Uterus (tissue), 2 donors: ENCODE measurements around the gene COMMD10.

Experiments used
- POLR2A ChIP-seq, 2 donors: fragments of 450-650 bp; IDR thresholded peaks; one replicate each; pipeline ENCODE4 v1.6.1; 2016; ENCODE audit warnings: antibody characterized with exemption in 2 of 2, mild to moderate bottlenecking in 1 of 2, moderate library complexity in 1 of 2
- TF ChIP-seq, protein P1 (sequence below), 4 experiments: fragments of 200-600 bp in 2 of 4; fragments of 450-650 bp in 2 of 4; sonication (generic) in 2 of 4; IDR thresholded peaks; one replicate each; pipeline ENCODE4 v1.5.1; 2016 to 2019; ENCODE audit warnings: antibody characterized with exemption in 4 of 4, mild to moderate bottlenecking in 2 of 4, moderate library complexity in 1 of 4

DNA sequence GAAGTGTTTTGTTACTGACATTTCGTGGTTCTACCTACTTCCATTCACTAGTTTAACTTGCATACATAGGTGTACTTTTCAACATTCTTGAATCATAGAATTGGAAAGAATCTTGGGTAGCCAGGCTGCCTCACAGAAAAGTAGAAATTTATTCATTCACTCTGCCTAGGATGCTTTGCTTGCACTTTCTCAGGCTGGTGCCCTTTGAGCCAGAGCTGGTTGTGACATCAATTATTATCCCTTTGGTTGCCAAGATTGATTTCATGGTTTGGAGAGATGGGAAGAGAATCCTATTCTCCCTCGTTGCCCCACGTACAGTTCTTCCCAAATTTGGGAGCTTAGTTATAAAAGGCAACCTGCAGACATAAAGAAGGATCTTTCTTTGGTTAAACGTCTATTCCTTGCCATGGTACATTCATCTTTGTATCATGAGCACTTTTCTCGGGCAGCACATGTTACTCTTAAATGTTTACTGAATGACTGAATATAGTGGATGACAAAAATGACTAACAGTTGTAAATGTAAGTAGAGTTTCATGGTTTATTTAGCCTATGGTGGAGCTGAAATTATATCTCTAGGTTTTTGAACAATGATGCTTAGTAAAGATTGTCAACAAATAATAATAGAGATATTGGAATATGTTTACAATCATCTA is 195.5 kb downstream of the COMMD10 start:
- TF ChIP-seq, protein P1, sequence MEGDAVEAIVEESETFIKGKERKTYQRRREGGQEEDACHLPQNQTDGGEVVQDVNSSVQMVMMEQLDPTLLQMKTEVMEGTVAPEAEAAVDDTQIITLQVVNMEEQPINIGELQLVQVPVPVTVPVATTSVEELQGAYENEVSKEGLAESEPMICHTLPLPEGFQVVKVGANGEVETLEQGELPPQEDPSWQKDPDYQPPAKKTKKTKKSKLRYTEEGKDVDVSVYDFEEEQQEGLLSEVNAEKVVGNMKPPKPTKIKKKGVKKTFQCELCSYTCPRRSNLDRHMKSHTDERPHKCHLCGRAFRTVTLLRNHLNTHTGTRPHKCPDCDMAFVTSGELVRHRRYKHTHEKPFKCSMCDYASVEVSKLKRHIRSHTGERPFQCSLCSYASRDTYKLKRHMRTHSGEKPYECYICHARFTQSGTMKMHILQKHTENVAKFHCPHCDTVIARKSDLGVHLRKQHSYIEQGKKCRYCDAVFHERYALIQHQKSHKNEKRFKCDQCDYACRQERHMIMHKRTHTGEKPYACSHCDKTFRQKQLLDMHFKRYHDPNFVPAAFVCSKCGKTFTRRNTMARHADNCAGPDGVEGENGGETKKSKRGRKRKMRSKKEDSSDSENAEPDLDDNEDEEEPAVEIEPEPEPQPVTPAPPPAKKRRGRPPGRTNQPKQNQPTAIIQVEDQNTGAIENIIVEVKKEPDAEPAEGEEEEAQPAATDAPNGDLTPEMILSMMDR (IDR thresholded peaks at IDR 0.05), result no peak
- no peak for TF ChIP-seq POLR2A (IDR thresholded peaks at IDR 0.05)
